Astrocyte of the spinal cord (primary cell): Measurements from ENCODE around the gene CDC37.

ENCODE experiments used
- DNase-seq: peaks from one replicate; pipeline ENCODE4 v3.0.0; 2011; ENCODE audit warnings: low read depth, low spot score
- H3K4me3 ChIP-seq: 2 replicates; pipeline ENCODE4 v1.5.1; 2011; ENCODE audit warnings: low read depth, mild to moderate bottlenecking, low read length, moderate library complexity
- CTCF ChIP-seq: IDR thresholded peaks from 2 replicates; pipeline ENCODE4 v1.5.1; 2012; ENCODE audit warnings: low read depth, mild to moderate bottlenecking, low read length, inconsistent platforms
- in situ Hi-C: cut with HindIII; loops from 2 replicates; pipeline ENCODE4 v1.10.0; 2017; ENCODE audit warnings: low sequenced_read_pairs

CDC37 gene

GRCh38 chr19:10395003-10395402 is 8.3 kb downstream of the CDC37 start:
- in situ Hi-C loops = no loop called here
- no peak for TF ChIP-seq CTCF
- no peak for DNase-seq
- no peak overlapping the region for H3K4me3 ChIP-seq

GRCh38 chr19:10393137-10393536 is 10.2 kb downstream of the CDC37 start:
- DNase-seq = no peak
- in situ Hi-C loops = no loop called here
- no peak overlapping the region for H3K4me3 ChIP-seq
- no peak for TF ChIP-seq CTCF

- in situ Hi-C loops = no loop called here
- TF ChIP-seq CTCF = no peak
- no peak for DNase-seq
- H3K4me3 ChIP-seq = no peak overlapping the region
Observed at GRCh38 chr19:10392120-10392519, 11.2 kb downstream of the CDC37 start.

GRCh38 chr19:10390652-10391286 is 12.6 kb downstream of the CDC37 start:
- TF ChIP-seq CTCF = peak; percentile 89
- in situ Hi-C loops = no loop called here
- peak; percentile 62 for DNase-seq
- H3K4me3 ChIP-seq = no peak overlapping the region

GRCh38 chr19:10389863-10390262 is 13.5 kb downstream of the CDC37 start:
- H3K4me3 ChIP-seq = no peak overlapping the region
- in situ Hi-C loops = no loop called here
- peak; percentile 36 for TF ChIP-seq CTCF
- DNase-seq = no peak

GRCh38 chr19:10388957-10389356 is 14.4 kb downstream of the CDC37 start:
- in situ Hi-C loops = no loop called here
- H3K4me3 ChIP-seq = no peak overlapping the region
- peak; percentile 73 for DNase-seq
- TF ChIP-seq CTCF = peak; percentile 94
